OCI-LY7 (cell line): Measurements from ENCODE around the gene HCFC1. TPM values are rescaled to one million over a fixed set of nuclear protein-coding genes. Genes with fewer than 3 reads are reported as not detected.

Experiments
- BruUV-seq: library from RNA; stranded (reverse); fragments of 400-500 nt; replicated peaks from 2 replicates; lab custom pipeline; 2021; lab: Mats Ljungman, UMichigan
- CTCF ChIA-PET: fragments of 300-600 bp; sonication (Branson Sonifier 250); formaldehyde crosslinking; loops from one replicate; lab custom pipeline; 2022; ENCODE audit warnings: antibody characterized with exemption; ENCODE audit not compliant: unreplicated experiment; lab: Charles Lee
- POLR2A ChIA-PET: fragments of 300-600 bp; sonication (Branson Sonifier 250); formaldehyde crosslinking; loops from one replicate; lab custom pipeline; 2022; ENCODE audit warnings: antibody characterized with exemption; lab: Charles Lee
- DNase-seq: peaks from one replicate; pipeline ENCODE4 v3.0.0-alpha.2; 2015; ENCODE audit warnings: low spot score
- H2AFZ ChIP-seq: fragments of 200-600 bp; sonication (generic), shearing (Covaris generic); 2 replicates; pipeline ENCODE4 v1.6.1; 2014; ENCODE audit warnings: mild to moderate bottlenecking, antibody characterized with exemption, low read length, moderate library complexity
- H3K27ac ChIP-seq: fragments of 200-600 bp; sonication (generic); 2 replicates; pipeline ENCODE4 v1.5.1; 2014; ENCODE audit warnings: mixed run types, low read depth, mild to moderate bottlenecking, moderate library complexity, low read length, inconsistent platforms; ENCODE audit not compliant: poor library complexity, severe bottlenecking
- H3K36me3 ChIP-seq: fragments of 200-600 bp; sonication (generic); 2 replicates; pipeline ENCODE4 v1.6.1; 2014; ENCODE audit warnings: mild to moderate bottlenecking, antibody characterized with exemption, low read length, moderate library complexity, mixed read lengths; ENCODE audit not compliant: insufficient read depth
- H3K4me1 ChIP-seq: fragments of 200-600 bp; sonication (generic); 2 replicates; pipeline ENCODE4 v1.5.1; 2014; ENCODE audit warnings: mild to moderate bottlenecking, low read length; ENCODE audit not compliant: insufficient read depth, poor library complexity, severe bottlenecking
- H3K4me2 ChIP-seq: fragments of 200-600 bp; sonication (generic); 2 replicates; pipeline ENCODE4 v1.6.1; 2014; ENCODE audit warnings: mild to moderate bottlenecking, low read length
- H3K4me3 ChIP-seq: fragments of 200-600 bp; sonication (generic); 2 replicates; pipeline ENCODE4 v1.5.1; 2014; ENCODE audit warnings: mild to moderate bottlenecking, low read depth, low read length; ENCODE audit not compliant: poor library complexity, severe bottlenecking
- H3K79me2 ChIP-seq: fragments of 200-600 bp; sonication (generic); 2 replicates; pipeline ENCODE4 v1.6.1; 2016; ENCODE audit warnings: low read depth, mild to moderate bottlenecking, low read length, moderate library complexity, mixed read lengths; ENCODE audit not compliant: insufficient read depth
- H3K9me2 ChIP-seq: fragments of 200-600 bp; sonication (generic); 2 replicates; pipeline ENCODE4 v1.6.1; 2016; ENCODE audit warnings: mild to moderate bottlenecking, low read length, mixed read lengths; ENCODE audit not compliant: insufficient read depth
- H3K9me3 ChIP-seq: fragments of 200-600 bp; sonication (generic); 2 replicates; pipeline ENCODE4 v1.6.1; 2014; ENCODE audit warnings: mild to moderate bottlenecking, mixed run types, low read length, mixed read lengths
- H4K20me1 ChIP-seq: fragments of 200-600 bp; sonication (generic); 2 replicates; pipeline ENCODE4 v1.6.1; 2014; ENCODE audit warnings: mild to moderate bottlenecking, antibody characterized with exemption, low read length, moderate library complexity, mixed read lengths; ENCODE audit not compliant: insufficient read depth
- EZH2phosphoT487 ChIP-seq: fragments of 200-600 bp; sonication (generic); IDR thresholded peaks from 2 replicates; pipeline ENCODE4 v1.6.1; 2018; ENCODE audit warnings: low read depth, borderline replicate concordance, mild to moderate bottlenecking, mixed run types, antibody characterized with exemption, low read length, moderate library complexity, mixed read lengths
- intact Hi-C: fragments of 100-400 bp; cut with micrococcal nuclease; formaldehyde crosslinking; loops from one replicate; pipeline ENCODE4 v1.10.0; 2022; ENCODE audit not compliant: unreplicated experiment
- total RNA-seq, 2 experiments: library from RNA; depleted of rRNA in 1 of 2; stranded (reverse); fragments of >200 nt in 1 of 2; shearing (Covaris generic) in 1 of 2; gene quantifications; 2 replicates each; pipeline ENCODE4 v1.2.3, GENCODE V29; 2014 to 2022
- TF ChIP-seq, protein P1 (sequence below): fragments of 200-600 bp; sonication (generic); conservative IDR thresholded peaks from 2 replicates; pipeline ENCODE4 v1.5.1; 2014; ENCODE audit warnings: mild to moderate bottlenecking, antibody characterized with exemption, low read length, moderate library complexity, mixed read lengths

The HCFC1 gene
- total RNA-seq, 2 experiments from 2014 or later = 64.2 to 134 TPM

DNA sequence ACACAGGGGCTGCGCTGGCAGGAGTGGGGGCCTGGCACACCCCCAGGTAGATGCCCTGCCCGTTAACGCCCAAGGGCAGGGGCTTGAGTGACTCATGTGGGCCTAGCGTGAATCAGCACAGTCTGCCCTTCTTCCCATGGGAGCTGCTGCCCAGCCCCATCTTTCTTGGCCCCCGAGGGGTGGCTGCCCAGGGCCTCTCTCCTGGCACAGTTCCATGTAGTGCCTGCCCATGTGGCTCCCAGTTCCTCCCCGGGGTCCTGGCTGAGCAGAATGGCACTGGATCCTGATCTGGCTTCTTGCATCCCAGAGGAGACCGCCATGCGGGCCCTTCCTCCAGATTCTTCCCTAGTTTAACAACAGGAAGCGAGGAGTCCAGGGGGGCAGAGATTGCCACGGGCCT is 69.2 kb downstream of the HCFC1 start:
- no peak overlapping the region for H3K4me3 ChIP-seq
- peak overlapping the region; percentile 65 for H3K27ac ChIP-seq
- no peak overlapping the region for H3K4me2 ChIP-seq
- TF ChIP-seq EZH2phosphoT487 = no peak
- TF ChIP-seq, protein P1, sequence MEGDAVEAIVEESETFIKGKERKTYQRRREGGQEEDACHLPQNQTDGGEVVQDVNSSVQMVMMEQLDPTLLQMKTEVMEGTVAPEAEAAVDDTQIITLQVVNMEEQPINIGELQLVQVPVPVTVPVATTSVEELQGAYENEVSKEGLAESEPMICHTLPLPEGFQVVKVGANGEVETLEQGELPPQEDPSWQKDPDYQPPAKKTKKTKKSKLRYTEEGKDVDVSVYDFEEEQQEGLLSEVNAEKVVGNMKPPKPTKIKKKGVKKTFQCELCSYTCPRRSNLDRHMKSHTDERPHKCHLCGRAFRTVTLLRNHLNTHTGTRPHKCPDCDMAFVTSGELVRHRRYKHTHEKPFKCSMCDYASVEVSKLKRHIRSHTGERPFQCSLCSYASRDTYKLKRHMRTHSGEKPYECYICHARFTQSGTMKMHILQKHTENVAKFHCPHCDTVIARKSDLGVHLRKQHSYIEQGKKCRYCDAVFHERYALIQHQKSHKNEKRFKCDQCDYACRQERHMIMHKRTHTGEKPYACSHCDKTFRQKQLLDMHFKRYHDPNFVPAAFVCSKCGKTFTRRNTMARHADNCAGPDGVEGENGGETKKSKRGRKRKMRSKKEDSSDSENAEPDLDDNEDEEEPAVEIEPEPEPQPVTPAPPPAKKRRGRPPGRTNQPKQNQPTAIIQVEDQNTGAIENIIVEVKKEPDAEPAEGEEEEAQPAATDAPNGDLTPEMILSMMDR = no peak
- H3K9me3 ChIP-seq = no peaks in the 10 kb centered on the region
- no peaks in the 10 kb centered on the region for H3K9me2 ChIP-seq
- no TSS peak for BruUV-seq
- H4K20me1 ChIP-seq = no peaks in the 10 kb centered on the region
- CTCF ChIA-PET = no interaction called here
- DNase-seq = no peak
- H3K79me2 ChIP-seq = no peaks in the 10 kb centered on the region
- peaks cover 43% of the 10 kb centered on the region for H3K4me1 ChIP-seq
- H3K36me3 ChIP-seq = no peaks in the 10 kb centered on the region
- intact Hi-C loops = no loop called here
- no peak overlapping the region for H2AFZ ChIP-seq
- POLR2A ChIA-PET = no interaction called here

DNA sequence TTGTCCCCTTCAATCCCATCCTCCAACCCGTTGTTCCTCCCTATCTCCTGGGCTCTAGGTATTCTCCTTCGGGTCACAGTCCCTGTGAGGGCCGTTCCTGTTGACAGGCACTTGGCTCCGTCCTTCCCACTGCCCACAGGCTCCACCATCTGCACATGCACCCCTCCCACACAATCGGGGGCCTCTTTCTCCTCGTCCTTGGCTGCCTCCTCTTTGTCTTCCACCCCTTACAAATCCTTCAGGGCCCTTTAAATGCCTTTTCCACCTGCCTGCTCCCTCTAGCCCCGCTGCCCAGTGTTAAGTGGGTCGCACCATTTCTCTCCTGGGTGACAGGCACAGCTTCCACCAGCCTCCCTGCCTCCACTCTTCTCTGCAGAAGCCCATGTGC is 69.9 kb downstream of the HCFC1 start:
- Histone ChIP-seq H3K4me1 (peaks cover 43% of the 10 kb centered on the region), H2AFZ (peak overlapping the region; percentile 5; the same call in 1 of the 2 replicates), H3K79me2 (no peaks in the 10 kb centered on the region), H3K4me2 (peak overlapping the region; percentile 48), H3K27ac (peak overlapping the region; percentile 65), H3K36me3 (no peaks in the 10 kb centered on the region), H3K9me3 (no peaks in the 10 kb centered on the region), H4K20me1 (no peaks in the 10 kb centered on the region), H3K9me2 (no peaks in the 10 kb centered on the region), H3K4me3 (no peak overlapping the region)
- no TSS peak for BruUV-seq
- ChIA-PET CTCF (no interaction called here), POLR2A (no interaction called here)
- intact Hi-C loops = no loop called here
- TF ChIP-seq, protein P1 = no peak
- no peak for TF ChIP-seq EZH2phosphoT487
- DNase-seq = no peak

DNA sequence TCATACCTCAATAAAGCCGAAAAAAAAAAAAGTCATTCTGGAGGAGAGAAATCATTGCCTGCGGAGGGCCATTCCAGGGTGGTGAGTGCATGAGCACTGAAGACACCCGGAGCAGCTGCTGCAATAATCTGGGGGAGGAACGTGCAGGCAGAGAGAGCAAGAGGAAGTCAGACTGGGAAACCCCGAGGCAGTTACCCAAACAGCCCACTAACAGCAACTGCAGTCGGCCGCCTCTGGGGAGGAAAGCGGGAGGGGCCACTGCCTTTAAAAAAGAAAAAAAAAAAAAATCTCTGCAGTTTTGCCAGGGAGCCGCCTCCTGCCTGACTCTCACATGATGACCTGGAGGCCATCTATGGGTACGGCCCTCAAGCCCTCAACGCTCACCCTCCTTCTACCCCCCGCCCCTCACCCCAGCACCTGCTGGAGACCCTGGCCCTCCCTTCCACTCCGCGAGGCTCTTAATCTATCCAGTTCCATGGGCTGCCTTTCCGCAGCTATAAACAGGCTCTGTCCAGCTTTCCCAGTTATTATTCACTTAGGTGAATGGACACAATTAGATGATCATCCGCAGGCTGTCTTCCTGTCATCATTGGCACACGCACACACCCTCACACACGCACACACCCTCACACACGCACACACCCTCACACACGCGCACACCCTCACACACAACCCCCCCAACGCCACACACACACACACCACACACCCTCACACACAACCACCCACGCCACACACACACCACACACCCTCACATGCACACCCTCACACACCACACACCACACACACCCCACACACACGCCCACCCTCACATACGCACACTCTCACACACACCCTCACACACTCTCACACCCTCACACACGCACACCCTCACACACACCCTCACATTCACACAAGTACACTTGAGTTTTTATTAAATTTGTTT is 70.5 kb downstream of the HCFC1 start:
- Histone ChIP-seq H3K4me3 (peak overlapping the region; percentile 7), H3K36me3 (no peaks in the 10 kb centered on the region), H2AFZ (peak overlapping the region; percentile 64; the same call in 1 of the 2 replicates), H3K4me2 (peak overlapping the region; percentile 48), H3K9me2 (no peaks in the 10 kb centered on the region), H4K20me1 (no peaks in the 10 kb centered on the region), H3K9me3 (no peaks in the 10 kb centered on the region), H3K27ac (peak overlapping the region; percentile 65), H3K4me1 (peaks cover 43% of the 10 kb centered on the region), H3K79me2 (no peaks in the 10 kb centered on the region)
- BruUV-seq = no TSS peak
- ChIA-PET POLR2A (interaction anchor here (0.7 to 1.4 kb wide), 3 partner anchors 10 to 172 kb away, joined by 3 to 5 read pairs (median 3); partner anchors contain the start of gene ARHGAP4), CTCF (no interaction called here)
- intact Hi-C loops = no loop called here
- peak; percentile 87 for DNase-seq
- no peak for TF ChIP-seq EZH2phosphoT487
- TF ChIP-seq, protein P1 = no peak
